Activated naive CD4-positive, alpha-beta T cell treated with Interleukin-2 at 50 U/mL for 16 hours (primary cell): ENCODE measurements around the gene KDM4C.

Source experiments
- DNase-seq: peaks from one replicate; pipeline ENCODE4 v3.0.0-alpha.2; 2020

KDM4C gene

DNA sequence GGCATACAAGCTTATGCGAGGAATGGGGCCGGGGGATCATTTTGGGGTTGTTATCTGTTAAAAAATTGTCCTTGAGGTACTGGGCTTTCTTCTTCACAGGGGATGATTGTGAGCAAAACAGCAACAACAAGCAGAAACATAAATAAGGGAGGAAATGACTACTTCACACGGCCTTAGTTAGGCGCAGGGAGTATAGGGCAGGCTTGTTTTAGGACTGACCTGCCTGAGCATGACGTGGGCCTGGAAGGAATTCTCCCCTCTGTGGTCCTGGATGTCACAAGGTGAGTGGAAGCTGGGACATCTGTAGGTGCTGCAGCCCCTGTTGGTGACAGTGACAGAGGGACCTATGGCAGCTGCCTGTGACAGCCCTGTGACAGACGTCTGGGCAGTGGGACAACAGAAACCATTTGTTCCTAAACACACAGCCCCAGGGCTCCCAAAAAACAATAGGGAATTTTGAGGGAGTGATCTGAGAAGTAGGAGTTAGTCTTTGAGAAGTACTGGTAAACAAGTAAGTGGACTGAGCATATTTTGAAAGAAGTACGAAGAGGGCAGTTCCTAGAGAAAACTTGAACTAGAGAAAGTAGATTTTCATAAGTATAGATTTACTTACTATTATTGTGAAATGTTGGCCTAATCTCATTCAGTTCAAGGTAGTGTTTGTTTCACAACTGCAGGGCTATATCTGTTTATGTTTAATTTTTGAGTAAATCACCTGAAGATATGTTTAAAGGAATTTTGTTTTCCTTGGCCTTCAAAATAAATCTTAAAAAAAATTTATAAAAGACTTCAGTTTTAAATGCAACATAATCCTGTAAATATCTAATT lies 113.1 kb downstream of the KDM4C start:
- DNase-seq = no peak

DNA sequence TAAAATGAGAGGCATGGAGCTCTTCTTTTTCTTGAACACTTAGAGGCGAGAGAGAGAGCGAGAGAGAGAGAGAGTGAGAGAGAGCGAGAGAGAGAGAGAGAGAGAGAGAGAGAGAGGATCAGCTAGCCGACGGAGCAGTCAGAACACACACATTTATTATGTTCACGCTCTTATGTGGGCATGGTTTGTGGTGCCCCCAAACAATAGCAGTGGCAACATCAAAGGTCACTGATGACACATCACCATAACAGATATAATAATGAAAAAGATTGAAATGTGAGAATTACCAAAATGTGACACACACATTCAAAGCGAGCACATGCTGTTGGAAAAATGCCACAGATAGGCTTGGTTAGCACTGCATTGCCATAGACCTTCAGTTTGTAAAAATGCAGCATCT lies 116.1 kb downstream of the KDM4C start:
- DNase-seq = no peak

DNA sequence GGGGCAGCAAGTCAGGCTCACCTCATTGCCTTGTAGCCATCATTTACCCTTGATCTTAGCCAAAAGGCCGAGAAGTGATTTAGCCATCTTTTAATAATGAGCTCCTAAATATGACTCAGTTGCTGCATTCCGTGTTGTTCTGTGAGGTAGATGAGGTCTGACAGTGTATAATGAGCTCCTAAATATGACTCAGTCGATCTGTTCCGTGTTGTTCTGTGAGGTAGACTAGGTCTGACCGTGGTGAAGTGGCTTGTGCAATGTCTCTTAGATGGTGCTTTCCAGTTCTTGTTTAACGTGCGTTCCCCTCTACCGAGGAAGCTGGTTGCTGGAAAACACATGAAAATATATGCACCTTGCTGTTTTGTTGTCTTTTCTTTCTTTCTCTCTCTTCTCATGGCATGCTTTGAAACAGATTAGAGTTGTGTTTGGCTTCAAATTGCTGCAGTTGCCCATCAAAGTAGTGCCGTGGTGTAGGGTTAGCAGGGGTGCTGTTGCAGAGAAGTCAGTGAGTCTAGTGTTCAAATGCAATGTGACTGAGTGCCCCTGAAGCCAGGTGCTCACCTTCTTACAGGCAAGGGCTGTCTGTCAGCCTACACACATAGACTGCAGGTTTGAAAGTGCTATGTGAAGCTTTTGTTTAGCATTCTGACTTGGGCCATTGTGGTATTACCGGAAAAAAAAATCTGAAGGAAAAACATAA lies 118.6 kb downstream of the KDM4C start:
- no peak for DNase-seq

DNA sequence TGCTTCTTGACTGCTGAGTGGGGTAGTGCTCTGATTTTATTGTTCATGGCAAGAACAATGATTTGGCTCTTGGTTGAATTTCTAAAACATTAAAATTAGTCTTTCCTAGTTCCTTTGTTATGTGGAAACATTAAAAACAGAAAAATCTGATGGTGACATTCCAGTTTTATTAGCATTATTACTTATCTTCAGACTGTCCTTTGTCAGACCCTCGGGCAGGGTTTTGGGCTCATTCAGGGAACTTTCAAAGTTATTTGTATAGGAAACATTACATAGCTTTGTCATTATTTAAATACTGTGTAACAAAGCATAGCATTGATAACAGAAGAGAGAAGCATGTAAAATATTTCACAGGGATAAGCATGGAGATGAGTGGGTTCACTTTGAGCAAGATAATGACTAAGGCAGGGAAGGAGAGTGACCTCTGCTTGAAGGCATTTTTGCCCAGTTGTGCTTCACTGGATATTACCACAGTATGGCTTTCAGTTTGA lies 119.9 kb downstream of the KDM4C start:
- no peak for DNase-seq

DNA sequence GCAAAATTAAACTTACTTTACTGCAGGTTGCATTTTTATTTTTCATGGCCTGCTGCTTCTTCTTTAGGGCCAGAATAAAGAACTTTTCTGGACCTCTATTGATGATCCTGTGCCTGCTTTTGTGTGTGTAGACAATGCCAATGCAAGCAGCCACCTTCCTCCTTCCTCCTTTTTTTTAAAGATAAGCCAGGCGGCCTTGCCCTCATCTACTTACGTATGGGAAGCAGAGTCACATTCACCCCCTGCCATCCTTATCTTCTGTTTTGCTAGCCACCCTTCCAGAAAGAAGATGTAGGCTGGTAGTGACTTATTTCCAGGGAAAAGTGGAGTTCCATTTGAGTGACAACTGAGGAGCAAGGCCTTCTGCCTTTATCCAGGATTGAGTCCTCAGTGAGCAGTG lies 122.9 kb downstream of the KDM4C start:
- DNase-seq = no peak

DNA sequence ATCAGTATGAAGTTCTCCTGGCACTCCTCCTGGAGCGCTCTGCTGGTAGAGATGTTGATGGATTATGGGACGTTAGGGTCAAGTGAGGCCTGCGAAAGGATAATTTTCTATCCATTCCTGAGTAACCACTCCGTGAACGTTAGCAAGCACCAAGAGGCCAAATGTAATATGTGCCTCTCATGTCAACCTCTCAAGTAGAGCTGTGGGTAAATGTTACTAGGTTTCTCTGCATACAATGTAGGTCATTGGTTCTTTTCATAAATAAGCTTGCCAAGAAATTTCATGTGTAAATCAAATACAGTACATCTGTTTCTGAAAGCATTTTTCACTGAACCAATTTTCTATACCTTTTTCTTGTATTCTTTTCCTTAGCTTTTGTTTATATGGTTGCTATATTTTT lies 126.3 kb downstream of the KDM4C start:
- no peak for DNase-seq

DNA sequence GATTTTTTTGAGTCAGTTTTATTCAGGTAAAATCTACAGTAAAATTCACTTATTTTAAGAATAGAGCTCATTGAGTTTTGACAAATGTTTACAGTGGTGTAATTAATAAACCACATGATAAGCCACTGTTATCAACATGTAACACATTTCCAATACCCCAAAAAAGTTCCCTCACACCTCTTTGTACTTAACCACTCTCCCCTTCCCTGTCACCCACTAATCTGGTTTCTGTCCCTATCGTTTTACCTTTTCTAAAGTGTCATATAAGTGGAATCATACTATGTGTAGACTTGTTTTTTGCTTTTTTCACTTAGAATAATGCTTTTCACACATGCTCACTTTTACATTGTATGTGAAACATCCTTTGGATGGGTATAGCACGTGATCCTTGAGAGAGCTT lies 127.2 kb downstream of the KDM4C start:
- DNase-seq = no peak

DNA sequence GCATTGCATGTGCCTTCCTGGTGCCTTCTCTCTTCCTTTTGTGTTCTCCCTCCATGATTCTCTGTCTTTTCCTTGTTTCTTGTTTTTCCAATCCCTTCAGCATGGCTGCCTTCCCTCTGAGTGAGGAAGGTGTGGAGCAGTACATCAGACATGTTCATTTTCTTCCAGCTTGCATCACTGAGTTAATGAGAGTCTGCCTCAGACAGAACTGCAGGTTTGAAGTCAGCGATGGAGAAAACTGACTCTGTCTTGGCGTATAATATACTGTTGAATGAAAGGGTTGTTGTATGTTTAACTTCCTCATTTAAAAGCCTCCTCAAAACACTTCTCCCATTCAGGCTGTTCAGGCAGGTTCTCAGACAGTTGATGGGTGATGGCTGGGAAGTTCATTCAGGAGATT lies 129.3 kb downstream of the KDM4C start:
- no peak for DNase-seq

DNA sequence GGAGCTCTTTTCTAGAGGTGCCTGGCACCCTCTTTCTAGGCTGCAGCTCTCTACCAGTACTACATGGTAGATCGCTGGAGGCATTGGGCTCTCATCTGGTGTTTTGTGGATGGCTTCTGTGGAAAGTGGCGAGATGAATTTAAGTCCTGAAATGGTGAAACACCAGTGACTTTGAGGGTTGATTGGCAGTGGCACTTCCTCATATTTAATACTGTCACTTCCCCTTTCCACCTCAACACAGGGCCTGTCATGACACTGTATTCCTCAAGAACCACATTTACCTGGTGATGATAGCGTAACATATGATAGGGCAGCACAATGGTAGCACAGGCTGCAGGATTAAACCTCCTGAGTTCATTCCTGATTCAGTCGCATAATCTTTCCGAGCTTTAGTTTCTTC lies 132.1 kb downstream of the KDM4C start:
- no peak for DNase-seq

DNA sequence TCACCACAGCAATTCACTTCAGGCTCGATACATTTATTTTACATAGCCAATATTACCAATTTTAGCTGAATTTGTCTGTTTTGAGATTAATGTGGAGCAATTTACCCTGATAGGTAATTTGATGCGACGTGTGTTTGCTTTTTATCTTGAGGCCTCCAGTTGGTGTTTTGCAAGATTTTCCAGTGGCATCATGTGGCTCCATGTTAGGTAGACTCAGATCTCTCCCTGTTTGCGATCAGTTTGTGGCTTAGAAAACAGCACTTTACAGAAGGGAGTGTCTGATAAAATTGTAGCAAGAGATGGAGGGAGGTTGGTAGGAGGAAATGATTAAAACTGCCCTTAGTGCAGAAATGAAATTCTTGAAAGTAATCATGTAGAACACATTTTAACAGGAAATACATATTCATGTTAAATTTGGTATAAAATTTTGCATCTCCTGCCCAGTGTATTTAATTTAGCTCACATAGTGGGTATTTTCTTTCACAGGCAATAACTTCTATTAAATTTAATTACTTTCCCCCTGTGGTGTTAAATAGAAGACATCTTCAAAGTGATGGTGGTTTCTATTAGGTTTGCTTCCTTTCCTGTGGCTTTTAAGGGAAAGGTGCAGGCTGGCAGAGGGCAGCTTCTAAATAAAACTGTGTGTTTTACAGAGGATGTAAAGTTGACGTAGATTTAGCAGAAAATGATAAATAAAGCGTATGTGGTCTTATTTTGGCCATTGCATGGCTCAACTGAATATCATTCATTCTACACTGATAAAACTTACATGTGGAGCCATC lies 135.8 kb downstream of the KDM4C start:
- DNase-seq = no peak

DNA sequence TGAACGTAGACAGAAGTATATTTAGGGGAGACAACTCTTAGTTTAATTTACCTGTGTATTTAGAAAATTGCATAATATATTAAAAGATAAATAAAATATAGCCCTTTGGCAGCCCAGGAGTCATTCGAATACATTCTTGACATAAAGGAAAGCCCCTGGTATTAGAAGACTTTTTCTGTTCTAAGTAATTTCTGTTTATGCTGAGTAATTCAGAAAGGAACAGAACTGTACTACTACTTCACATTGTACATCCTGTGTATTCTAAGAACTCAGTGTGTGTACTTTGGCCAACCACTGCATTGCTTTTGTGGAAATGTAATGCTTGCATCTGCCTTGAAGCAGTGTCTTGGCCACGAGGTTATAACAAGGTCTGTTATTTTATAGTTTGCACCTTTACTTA lies 136.4 kb downstream of the KDM4C start:
- no peak for DNase-seq

DNA sequence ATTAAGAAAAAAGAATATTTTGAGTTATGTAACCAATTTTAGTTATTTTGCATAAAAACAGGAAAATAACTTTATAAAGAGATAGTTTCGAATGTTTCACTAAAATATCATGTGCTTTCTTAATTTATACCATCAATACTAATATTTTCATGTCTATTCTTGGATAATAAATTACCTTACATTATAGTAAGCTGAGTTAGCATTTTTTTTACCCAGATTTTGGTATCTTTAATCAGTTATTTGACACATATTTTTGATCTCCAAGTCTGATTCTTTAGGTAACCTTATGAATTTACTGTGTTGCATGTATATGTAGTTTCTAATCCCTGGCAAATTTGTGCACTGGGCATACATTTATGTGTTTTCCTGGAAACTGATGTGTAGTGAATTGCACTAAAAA lies 138.0 kb downstream of the KDM4C start:
- no peak for DNase-seq

DNA sequence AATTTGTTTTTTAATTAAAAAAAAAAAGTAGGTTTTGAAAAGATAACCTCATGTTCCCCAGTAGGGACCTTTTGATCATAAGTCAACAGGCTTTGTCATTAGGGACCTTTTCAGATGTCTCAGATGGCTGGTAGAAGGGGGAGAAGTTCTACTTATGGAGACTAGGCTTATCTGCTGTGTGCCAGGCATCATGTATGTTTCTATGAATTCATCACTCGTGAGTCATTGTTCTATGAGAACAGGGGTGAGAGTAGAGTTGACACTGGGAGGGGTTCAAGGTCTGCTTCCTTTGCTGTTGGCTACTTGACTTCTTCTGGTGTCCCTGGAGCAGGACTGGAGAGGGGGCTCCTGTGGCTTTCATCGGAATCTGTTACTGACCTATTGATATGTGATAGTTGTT lies 138.8 kb downstream of the KDM4C start:
- DNase-seq = no peak

DNA sequence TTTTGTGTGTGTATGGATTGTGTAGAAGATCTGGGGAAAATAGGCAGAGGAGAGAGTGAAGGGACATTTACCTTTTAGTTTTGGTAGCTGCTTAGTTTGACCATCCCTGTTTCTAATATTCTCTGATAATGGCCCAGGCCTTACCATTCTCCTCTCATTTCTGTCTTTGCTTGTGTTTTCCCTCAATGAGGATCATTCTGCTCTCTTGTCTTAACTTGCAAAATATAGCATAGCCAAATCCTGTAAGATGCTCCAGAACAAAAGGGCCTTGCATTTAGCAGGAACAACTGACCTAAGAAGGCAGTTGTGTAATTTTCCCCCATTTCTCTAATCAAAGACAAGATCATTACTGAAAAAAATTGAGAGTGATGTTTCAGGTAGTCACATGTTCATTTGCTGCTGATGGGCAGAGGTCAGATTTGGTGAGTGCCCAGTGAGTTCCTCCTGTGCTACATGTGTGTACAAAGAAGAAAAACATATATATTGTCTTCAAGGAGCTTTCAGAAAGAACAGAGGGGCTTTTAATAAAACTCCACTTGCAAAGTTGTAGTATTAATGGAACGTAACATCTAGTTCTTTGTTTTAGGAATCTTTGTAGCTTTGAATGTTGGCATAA lies 139.5 kb downstream of the KDM4C start:
- DNase-seq = no peak

DNA sequence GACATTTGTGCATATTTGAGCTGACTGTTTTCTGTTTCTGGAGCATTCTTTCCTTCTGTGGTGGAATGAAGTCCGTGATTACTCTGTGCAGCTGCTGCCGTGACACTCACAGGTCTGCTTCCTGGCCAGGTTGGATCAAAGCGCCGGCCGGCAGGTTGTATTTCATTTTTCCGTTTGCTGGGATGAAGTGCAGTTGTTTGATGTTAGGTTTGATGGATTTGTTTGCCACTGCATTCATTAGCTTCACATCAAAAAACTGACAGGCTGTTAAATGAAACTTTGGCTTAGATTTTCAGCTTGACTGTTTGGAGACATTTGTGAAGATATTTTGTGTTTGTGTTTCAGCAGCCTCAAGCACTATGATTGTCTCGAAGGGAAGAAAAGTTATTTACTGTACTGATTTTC lies 140.1 kb downstream of the KDM4C start:
- DNase-seq = no peak

DNA sequence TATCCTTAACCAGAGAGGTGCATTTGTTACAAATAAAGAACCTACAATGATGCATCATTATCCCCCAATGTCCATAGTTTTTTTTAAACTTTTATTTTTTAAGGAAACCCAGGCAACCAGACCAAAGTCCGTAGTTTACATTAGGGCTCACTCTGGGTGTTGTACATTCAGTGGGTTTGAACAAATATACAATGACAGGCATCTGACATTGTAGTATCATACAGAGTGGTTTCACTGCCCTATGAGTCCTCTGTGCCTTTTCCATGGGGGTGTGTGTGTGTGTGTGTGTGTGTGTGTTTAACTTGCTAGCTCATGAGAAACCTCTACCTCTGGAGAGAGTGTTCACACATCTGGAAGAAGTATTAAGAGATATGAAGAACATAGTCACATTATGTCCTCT lies 141.5 kb downstream of the KDM4C start:
- DNase-seq = no peak

DNA sequence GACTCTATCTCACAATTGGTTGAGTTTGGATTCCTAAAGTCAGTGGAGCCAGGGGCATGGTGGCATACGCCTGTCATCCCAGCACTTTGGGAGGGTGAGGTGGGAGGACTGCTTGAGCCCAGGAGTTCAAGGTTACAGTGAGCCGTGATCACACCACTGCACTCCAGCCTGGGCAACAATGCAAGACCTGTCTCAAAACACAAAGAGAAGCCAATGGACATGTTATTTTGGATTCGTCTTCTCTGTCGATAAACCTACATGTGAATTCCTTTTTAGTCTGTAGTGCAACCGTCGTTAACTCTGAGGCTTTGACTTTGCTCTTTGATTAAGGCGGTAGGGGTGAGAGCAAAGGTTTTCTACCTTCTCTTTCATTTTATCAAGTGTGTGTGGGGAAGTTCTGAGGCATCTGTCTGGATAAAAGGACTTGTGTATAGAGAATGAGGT lies 142.7 kb downstream of the KDM4C start:
- no peak for DNase-seq

DNA sequence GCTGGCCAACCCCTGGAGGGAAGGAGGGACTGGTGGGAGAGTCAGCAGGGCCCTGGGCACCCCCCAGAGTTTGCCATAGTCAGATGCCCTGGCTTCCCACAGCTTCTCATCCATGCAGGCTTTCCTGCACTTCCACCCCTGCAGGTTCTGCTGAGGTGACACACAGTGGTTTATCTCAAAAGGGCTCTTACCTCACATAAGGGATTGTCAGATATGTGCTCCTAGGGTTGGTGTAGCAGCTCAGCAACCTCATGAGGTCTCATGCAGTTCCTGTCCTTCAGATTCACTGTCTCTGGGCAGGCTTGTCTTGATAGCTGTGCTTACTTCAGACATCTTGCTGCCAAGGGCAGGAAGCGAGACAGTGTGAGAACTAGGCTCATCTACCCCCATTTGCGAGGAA lies 143.4 kb downstream of the KDM4C start:
- no peak for DNase-seq

DNA sequence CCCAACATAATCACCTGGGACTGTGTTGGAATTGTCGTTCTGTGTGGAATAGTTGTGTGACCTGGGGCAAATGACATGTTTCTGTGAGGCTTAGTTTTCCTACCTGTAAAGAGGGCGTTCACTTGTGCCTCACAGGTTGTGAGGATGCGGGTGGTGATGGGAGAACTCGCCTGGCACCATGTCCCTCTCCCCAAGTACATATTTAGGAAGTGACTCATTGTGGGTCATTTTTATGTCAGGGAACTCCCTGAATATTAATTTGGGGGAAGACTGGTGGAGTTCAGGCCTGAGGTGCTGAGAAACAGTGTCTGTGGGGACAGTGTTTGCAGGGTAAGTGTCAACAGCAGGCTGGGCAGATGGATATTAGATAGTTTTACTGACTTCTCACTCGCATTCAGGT lies 144.7 kb downstream of the KDM4C start:
- DNase-seq = no peak

DNA sequence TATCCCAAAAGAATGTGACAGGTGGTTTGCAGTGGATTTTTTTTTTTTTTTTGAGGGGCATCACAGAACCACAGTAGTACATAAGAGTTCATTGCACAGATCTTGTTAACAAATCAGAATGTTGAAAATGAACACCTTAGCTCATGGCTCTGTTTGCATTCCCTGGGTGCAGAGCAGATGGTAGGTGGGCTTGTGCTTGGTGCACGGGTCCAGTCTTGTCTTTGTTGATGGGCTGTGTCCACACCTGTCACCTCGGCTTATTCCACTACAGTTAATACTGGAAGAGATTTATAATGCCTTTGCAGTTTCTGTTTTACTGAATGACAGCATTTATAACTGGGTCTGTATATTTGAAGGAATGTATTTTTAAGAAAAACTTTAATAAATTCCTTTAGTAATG lies 146.6 kb downstream of the KDM4C start:
- no peak for DNase-seq

DNA sequence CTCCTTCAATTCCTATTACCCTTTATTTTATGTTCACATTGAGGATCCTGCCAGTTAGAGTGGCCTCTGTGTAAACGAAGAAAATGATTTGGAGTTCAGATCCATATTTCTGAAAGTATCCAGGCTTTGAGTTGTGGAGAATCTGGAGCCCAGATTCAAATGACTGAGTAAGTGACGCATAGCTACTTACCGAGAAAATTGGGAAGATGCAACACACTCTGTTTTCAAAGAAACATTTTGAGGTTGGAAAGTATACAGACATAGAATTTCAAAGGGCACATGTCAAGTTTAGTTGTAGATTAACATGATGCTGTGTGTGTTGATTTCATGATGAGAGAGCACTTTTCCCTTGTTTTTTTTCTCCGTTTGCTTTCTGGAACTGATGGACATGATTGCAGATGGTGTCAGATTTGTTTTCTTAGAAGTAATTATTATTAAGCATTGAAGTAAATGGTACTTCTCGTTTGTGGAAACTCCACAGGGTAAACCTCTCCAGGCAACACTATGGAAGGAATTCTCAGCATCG lies 148.1 kb downstream of the KDM4C start:
- no peak for DNase-seq

DNA sequence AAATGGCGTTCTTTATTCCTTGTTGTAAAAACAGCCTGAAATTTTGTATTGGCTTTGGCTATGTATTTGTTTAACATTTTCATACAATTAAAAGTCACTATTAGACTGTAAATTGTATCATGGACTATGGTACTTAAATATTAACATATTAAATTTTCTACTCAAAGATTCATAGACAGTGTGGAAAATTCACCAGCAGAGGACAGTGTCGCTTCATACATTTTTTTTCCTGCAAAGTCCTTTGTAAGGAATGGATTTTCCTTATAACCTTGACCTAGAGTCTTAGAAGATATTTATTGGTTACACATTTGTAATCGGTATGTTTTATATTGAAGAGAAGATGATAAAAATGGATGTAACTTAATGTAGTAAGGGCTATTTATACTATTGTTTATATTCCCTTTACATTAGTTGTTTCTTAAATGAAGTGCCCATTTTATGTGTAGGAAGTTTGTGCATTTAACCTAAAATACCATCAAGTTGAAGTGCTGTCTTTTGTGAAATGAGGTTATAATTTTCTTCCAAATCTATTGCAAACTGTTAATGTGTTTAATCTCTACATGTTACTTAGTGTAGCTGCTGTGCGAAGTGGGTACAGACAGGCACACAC lies 150.1 kb downstream of the KDM4C start:
- no peak for DNase-seq
